Activated T-cell treated with anti-CD3 and anti-CD28 coated beads for 24 hours (primary cell): ENCODE data around the gene SET.
A peak's percentile ranks its signal among the peaks of the same experiment; 100 is the strongest.
"Not testable (repeated sequence)": the region's sequence is repeated elsewhere in the genome, so short reads cannot be mapped to it uniquely, and the experiment has no call there.

ENCODE experiments used
- DNase-seq: peaks from one replicate; pipeline ENCODE4 v3.0.0-alpha.2; 2020; ENCODE audit warnings: low read depth

Gene SET

GRCh38 chr9:128688501-128689292 lies at the start of gene SET:
Gene SET, plus strand, starts transcription at chr9:128689222. Its CDS starts 361 bp downstream, at chr9:128689583.
- peak; percentile 91 for DNase-seq

- no peak for DNase-seq
Observed at GRCh38 chr9:128640603-128641002, 48.4 kb upstream of the SET start.

- no peak for DNase-seq
Observed at GRCh38 chr9:128642675-128643245, 46.3 kb upstream of the SET start.

- DNase-seq: no peak
Observed at GRCh38 chr9:128643519-128644300, 45.3 kb upstream of the SET start.

- DNase-seq: peak; percentile 53
Observed at GRCh38 chr9:128648206-128648605, 40.8 kb upstream of the SET start.

- DNase-seq: no peak
Observed at GRCh38 chr9:128651798-128652197, 37.2 kb upstream of the SET start.

DNA sequence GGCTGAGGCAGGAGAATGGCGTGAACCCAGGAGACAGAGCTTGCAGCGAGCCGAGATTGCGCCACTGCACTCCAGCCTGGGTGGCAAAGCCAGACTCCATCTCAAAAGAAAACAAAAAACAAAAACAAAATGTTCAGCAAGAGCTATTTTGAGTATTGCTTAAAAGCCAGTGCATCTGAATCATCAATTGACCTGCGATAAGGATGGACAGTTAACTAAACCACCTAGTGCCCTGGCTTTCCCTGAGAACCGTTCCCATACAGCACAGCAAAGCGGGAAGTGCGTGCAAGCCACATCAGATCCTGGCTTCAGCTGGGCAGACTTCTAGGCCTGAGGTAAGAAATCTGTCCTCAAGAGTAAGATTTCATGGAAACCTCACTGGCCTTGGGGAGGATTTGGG lies 35.1 kb upstream of the SET start:
- DNase-seq: no peak

DNA sequence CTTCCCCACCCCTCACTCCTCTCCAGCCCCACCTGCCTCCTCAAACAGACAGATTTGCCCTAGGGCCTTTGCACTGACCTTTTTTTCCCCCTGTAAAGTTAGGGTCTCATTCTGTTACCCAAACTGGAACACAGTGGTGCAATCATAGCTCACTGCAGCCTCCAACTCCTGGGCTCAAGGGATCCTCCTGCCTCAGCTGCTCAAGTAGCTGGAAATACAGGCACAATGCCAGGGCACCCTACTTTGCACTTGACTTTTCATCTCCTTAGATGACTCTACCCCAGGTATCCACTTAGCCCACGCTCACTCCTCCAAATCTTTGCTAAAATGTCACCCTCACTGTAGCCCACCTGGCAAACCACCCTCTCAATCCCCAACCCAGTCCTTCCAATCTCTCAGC lies 34.5 kb upstream of the SET start:
- DNase-seq: no peak

DNA sequence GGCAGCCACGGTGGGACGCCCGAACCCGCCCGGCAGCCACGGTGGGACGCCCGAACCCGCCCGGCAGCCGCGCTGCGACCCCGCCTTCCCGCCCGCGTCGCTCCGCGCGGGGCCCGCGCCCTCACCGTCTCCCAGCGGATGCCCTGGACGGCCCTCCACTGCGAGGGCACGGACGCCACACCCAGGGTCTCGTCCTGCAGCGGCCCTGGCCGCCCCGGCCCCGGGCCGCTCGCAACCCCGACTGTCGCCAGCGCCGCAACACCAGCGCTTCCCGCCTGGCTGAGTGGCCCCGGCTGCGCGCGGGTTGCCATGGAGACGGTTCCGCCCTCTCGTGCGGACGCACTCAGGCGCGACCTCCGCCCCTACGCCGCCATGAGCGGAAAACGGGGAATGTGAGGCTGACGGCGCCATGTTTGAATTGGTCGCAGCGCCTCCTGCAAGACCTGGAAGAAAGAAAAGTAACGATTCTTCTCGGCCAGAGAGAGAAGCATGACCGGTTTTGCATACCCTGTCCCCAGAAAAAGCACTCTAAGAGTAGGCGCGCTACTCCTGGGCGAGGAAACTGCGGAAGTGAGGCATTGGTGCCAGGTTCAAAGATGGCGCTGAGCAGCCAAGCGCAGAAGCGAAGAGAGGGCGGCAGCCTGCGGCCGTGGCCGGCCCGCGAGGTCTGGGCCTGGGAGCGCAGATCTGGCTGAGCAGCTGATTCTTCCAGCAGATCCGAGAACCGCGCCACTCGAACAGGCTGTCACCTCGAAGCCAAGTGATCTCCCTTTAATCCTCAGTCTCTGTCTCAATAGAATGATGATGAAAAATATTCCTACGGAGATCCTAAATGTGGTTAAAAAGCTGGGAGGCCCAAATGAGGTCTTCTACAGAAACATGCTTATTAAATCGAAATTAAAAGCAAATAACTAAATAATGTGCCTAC lies 32.3 kb upstream of the SET start, which contains the start of gene DYNC2I2:
Gene DYNC2I2, minus strand, starts transcription at position 432 of the 928 bp plus-strand sequence. Its CDS starts 121 bp downstream, at position 311.
- peak; percentile 94 for DNase-seq

DNA sequence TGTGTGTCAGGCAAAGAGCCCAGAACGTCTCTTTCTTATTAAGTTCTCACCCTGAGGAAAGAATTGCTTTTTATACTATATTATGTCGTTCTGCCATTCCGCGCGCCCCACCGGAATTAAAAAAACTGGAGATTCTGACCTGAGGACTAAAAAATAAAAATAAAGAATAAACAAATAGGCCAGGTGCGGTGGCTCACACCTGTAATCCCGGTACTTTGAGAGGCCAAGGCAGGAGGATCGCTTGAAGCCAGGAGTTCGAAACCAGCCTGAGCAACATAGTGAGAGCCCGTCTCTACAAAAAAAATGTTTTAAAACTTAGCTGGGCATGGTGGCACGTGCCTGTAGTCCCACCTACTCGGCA lies 31.7 kb upstream of the SET start:
- no peak for DNase-seq

DNA sequence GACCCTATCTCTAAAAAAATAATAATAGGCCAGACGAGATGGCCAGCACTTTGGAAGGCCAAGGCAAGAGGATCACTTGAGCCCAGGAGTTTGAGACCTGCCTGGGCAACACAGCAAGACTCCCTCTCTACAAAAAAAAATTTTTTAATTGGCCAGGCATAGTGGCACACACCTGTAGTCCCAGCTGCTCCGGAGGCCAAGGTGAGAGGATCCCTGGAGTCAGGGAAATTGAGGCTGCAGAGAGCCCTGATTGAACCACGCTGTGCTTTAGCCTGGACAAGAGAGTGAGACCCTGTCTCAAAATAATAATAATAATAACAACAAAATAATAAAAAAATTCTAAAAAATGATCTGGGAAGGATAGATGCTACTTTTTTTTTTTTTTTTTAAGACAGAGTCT lies 31.2 kb upstream of the SET start:
- no peak for DNase-seq

GRCh38 chr9:128666481-128666941 lies 22.5 kb upstream of the SET start:
- DNase-seq: not testable (repeated sequence)

GRCh38 chr9:128669786-128670185 lies 19.2 kb upstream of the SET start:
- no peak for DNase-seq

DNA sequence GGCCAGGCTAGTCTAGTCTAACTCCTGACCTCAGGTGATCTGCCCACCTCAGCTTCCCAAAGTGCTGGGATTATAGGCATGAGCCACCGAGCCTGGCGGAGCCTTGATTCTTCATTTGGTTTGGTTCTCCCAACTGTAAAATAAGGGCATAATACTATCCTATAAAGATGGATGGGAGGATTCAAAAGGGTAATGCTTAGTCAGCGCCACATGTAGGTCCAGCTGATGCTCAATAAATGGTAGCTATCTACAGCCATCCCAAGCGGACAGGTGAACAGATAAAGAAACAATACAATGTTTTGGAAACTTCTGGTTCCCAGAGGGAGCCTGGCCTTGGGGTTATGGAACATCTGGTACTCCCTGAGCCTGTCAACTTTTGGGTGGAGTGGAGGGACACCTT lies 13.6 kb upstream of the SET start:
- no peak for DNase-seq

DNA sequence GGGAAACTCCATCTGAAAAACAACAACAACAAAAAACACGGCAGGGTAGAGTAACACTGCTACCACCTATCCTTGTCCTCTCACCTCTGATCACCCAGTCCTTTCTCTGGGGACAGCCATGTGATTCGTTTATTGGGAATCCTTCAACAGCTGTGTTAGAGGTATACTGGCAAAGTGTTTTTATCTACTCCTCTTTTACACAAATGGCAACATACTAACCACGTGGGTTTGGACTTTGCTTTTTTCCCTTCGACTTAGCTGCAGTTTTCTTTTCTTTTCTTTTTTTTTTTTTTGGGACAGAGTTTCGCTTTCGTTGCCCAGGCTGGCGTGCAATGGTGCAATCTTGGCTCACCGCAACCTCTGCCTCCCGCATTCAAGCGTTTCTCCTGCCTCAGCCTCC lies 11.2 kb upstream of the SET start:
- no peak for DNase-seq

GRCh38 chr9:128683340-128684064 lies 5.5 kb upstream of the SET start:
- peak; percentile 22 for DNase-seq

- no peak for DNase-seq
Observed at GRCh38 chr9:128684065-128684324, 5.0 kb upstream of the SET start.

- peak; percentile 67 for DNase-seq
Observed at GRCh38 chr9:128684325-128685199, 4.5 kb upstream of the SET start.

GRCh38 chr9:128685636-128686489 lies 3.2 kb upstream of the SET start:
- DNase-seq: no peak
